Activated gamma-delta T cell (primary cell): ENCODE data around the gene EXOC1L.

Experiments
- DNase-seq: peaks from one replicate; lab custom pipeline; 2025; lab: John Stamatoyannopoulos, UW
- total RNA-seq, 2 donors: gene quantifications; one replicate each; lab custom pipeline; 2026; lab: John Stamatoyannopoulos, UW

Gene EXOC1L, protein sequence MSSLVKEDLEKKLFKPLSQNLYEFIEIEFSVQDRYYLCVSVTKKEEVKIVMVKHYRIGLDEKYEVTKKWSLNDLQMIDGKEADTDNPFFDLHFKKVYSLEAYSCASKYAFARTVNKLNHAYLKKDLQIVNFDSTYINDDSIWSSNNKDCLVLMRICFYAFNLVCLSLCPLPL
- total RNA-seq: 0 to 0.09 reads per million in 2 donors

DNA sequence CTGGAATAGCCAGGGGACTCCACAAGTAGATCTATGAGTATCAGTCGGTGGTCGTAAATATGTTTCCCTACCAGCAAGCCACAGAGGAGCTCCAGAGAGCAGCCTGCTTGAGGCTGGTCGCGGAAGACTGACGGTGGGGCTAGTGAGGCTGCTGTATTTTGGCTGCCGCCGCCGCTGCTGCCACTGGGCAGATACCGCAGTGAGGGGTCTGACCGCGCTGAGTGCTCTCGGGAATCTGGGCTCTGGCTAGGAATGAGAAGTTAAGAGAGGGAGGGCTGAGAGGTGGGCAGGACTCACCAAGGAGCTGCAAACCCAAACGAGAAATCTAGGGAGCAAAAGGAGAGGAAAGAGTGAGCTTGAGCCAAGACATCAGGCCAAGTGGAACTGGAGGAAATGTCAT, at the start of gene EXOC1L:
Gene EXOC1L (plus strand): TSS at position 157 of the 400 bp plus-strand sequence. CDS start 237 bp downstream, at position 394.
- DNase-seq: no peak

DNA sequence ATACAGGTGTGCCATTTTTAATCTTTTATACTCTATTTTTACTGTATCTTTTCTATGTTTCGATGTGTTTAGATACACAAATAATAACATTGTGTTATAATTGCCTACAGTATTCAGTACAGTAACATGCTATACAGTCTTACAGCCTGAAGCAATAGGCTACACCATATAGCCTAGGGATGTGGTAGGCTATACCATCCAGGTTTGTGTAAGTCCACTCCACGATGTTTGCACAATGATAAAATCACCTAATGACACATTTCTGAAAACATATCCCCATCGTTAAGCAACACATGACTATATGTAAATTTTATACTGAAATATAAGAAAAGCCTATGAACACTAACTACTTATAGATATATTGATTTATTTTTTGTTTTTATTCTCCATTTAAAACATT, 48.9 kb upstream of the EXOC1L start:
- DNase-seq: no peak

DNA sequence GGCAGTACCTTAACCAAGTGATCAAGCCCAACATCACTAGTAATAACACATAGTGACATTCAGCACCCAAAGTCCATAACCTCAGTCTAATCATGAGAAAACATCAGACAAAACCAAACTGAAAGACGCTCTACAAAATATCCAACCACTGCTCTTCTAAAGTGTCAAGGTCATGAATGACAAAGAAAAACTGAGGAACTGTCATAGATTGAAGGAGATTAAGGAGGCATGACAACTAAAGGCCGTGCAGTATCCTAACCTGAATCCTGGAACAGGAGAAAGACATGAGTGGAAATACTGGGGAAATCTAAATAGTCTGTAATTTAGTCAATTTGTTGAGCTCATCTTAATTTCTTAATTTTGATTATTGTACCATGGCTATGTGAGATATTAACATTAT, 38.2 kb upstream of the EXOC1L start:
- DNase-seq: no peak

DNA sequence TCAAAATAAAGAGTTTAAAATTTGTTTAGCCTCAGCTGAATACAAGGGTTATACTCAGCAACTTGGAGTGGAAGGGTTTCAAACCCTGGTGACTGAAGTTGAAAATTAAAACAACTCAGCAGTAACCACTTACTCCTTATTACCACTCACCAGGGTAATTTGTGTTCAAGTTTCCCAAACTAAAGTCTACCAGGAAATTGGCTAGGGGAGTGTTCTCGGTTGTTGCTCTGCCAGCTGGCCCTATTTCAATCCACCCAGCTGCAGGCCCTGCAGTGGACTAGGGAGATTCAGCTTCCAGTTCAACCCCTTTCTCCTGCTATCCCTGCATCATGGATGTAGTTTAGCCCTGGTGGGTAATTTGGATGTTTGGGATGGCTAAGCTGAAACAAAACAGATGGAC, 37.8 kb upstream of the EXOC1L start:
- no peak for DNase-seq

DNA sequence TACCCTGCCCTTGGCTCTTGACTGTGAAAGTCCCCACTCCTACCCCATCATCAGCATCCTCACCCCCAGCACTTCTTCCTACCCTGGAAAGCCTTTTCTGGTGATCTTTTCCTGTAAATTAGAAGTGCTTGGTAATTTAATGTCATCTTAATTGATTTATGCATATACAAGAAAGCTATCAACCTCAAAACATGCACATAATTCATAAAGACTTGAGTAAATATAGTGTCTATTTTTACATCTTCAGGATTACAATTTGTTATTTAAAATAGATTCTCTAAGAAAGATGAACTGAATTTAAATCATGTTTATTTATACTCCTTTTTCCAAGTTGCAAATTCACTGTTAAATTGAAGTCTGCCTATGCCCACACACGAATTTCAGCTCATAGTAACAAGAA, 36.0 kb upstream of the EXOC1L start:
- no peak for DNase-seq

DNA sequence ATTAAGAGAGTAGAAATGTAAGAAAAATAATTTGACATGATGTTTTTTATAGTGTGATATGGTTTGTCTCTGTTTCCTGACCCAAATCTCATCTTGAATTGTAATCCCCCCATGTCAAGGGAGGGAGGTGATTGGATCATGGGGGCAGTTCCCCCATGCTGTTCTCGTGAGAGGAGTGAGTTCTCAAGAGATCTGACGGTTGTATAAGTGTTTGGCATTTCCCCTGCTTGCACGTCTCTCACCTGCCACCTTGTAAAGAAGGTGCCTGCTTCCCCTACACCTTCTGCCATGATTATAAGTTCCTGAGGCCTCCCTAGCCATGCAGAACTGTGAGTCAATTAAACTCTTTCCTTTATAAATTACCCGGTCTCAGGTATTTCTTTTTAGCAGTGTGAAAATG, 34.8 kb upstream of the EXOC1L start:
- no peak for DNase-seq

DNA sequence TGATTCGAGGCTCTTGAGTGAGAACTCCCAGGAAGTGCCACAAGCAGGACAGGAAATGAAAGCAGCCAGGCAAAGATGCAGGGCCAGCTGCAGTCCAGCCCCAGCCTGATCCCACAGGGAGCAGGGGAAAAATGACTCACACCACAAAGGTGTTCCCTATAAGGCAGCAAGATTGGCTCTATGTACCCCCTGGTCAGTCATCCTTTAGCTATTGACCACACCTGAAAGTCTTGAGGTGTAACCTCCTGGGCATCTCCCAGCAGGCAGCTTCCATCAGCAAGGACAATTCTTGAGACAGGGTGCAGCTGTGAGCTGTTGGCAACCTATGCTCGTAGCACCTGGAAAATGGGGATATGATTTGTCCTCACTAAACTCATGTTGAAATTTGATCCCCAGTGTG, 27.9 kb upstream of the EXOC1L start:
- DNase-seq: no peak

DNA sequence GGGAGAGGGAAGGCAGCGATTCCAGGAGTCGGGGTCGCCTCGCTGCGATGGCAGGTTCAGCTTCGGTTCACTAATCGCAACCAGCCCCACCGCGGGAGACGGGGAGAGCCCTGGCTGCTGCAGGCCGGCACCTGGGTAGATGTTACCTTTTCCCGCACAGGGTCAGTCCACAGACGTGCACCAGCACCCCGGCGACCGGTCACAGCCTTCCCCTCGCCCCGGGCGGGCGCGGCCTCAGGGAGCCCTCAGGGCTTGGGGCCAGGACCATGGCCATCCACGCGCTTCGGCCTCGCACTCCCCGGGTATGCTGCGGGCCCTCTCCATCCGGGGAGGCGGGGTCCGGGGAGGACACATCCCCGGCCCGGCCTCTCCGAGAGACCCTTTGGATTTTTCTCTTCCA, 26.1 kb upstream of the EXOC1L start:
- peak; percentile 9 for DNase-seq

DNA sequence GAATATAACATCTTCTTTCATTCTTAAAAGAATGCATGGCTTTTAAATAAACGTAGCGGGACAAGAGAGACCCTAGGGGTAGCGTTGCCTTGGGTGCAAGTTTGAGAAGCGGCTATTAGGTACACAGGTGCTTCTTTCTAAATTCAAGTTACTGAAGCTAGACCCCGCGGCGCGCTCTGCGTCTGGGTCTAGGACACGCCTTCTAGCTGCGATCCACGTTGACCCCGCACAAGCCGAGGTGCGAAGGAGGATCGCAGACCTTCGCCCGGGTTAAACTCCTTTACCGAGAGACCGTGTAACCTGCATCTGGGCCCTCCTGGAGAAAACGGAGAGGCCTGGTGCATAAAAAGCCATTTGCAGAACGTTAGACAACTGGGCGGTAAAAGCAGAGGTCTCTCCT, 25.5 kb upstream of the EXOC1L start:
- DNase-seq: no peak

DNA sequence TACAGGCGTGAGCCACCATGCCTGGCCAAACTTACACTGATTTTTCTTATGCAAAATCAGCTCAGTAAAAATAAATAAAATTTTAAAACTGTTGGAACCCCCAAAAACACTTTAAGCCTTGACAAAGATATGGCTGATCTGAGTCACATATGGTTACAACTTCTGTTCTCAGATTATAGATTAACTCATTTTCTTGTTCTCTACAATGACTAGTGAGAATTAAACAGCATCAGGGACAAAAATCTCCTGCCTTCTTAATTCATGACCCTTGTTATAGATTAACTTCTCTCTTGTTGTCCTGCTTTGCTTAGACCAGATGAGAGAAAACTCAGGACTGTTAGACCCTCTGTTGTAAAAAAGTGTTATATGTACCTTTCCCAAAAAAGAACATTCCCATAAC, 24.2 kb upstream of the EXOC1L start:
- DNase-seq: no peak

DNA sequence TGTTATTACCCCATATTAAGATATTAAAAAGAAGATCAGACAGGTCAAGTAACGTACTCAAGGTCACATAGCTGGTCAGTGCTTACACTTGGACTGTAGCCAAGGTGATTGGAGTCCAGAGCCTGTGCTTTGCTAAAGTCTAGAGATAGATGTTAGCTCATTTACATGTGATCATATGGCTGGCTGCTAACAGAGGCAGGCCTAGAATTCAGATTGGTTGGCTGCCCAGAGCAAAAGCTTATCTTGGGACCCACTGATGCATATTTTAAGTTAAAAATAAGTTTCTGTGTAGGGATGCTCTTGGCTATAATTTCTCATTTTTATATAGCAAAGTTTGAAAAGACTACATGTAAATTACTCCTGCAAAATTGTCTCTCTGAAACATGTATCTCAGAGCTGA, 18.1 kb upstream of the EXOC1L start:
- no peak for DNase-seq

DNA sequence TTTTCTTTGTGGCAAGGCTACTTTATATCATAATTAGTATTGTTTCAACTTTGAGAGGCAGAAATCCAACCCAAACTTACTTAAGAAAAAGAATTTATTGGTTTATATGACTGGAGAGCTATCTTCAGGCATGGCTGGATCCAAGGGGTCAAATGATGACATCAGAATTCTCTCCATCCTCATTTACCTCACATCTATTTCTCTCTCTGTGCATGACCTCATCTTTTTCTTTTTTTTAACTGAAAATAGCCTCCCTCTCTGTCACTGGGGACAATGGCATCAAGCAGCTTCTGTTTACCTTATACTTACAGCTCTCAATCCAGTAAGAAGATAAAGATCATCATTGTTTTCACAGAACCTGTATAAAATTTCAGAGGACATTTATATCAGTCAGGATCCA, 12.0 kb upstream of the EXOC1L start:
- DNase-seq: no peak

DNA sequence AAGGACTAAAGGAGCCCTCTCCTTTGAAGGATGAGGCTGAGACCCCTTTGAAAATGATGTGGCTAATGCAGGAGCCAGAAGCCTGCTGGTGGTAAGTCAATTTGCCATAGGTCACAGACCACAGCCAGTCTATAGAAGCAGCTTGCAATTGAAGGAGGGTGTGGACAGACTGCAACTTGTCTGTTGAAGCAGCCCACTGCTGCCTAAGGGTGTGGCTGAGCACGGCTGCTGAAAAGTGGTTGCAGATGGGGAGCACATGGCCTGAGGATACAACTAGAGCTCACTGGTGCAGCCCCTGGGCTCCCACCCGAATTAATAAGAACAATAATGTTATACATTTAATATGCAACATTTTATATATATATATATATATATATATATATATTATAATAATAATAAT, 11.4 kb upstream of the EXOC1L start:
- no peak for DNase-seq

DNA sequence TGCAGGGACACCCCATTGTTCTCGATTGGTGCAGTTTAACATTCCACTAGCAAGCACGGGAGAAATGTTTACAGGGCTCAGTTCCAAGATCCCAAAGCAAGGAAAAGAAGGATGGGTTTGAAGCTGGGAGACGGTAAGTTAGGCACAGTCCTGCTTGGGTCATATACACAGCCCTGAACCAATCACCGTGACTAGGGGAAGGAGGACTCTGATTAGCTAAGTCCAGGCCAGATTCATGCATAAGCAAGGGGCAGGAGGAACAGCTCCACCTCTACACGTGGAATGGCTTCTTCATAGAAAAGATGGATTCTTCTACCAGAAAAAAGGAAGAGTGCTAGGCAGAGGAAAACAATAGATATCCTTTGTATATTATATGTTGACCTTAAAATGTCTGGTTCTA, 11.0 kb upstream of the EXOC1L start:
- DNase-seq: no peak

DNA sequence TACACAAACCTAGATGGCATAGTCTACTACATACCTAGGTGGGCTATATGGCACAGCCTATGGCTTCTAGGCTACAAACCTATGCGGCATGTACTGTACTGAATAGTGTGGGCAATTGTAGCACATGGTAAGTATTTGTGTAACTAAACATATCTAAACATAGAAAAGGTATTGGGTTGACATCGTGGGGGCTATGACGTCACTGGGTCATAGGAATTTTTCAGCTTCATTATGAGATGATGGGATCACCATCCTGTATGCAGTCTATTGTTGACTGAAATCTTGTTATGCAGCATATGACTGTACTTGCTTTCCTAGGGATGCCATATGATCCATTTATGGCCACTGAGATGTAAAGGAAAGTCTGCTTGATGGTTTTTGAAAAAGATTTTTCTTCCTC, 1.9 kb upstream of the EXOC1L start:
- no peak for DNase-seq

DNA sequence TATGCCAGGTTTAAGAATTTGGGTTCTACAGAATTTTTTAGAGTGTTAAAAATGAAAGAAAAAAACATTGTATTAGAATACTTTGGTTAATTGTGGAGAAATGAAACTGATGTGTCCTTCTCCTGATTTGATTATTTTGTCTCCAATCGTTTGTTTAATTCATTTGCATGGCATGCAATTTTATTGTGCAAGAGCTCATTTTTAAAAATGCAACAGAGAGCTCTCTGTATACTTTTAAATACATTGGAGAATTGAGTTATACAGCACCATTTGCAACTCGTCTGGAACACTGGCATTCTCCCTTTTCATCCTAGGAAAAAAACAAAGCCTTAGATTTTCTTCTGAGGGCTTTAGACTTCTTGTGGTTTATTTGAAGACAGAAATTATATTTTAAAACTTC, 689 bp downstream of the EXOC1L start:
- DNase-seq: no peak

DNA sequence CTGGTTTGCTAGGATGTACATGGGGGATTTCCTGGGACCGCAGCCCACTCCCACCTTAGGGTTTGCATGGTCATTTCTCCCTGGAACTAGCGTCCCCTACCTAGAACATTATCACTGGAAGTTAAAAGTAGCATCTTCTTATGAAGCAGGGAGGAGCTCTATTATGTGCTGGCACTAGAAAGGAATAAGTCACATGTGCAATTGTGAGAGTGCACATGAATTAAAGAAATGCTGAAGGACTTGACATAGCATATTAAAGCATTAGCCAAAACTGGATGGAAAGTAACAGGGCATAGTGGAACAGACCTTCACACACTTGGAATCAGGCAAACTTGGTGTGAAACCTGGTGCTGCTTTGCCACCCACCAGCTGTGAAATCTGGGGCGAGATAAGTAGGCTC, 2.7 kb downstream of the EXOC1L start:
- no peak for DNase-seq

DNA sequence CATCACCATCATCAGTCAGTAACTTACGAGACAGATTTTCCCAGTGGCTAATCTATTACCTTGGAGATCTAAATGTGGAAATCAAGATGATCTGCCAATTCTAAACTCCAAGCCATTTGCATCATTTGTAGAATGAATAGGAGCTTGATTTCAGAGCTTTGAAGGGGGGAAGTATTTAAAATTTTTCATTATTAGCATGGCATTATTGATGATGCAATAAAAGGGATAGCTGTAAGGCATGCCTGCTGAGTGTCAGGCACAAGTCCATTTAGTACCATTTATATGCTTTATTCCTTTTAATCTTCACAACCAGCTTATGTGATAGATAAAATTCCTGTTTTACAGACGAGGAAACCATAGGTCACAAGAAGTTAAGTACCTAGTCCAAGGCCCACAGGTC, 5.3 kb downstream of the EXOC1L start:
- no peak for DNase-seq

DNA sequence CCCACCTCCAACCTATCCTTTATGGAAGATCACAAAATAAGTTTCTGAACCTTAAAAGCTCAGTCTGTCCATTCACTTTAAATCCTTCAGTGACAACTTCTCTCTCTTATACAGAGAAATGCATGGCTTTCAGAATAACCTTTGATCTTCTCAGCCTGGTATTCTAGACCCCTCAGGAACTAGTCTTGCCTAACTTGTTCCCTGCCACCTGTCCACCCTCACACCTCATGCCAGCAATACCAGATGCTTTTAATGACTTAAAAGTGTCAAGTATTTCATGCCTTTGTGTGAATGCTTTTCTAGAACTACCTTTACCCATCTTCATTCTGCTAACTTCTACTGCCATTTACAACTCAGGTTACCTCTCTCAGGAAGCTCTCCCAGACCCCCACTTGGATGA, 7.4 kb downstream of the EXOC1L start:
- no peak for DNase-seq

DNA sequence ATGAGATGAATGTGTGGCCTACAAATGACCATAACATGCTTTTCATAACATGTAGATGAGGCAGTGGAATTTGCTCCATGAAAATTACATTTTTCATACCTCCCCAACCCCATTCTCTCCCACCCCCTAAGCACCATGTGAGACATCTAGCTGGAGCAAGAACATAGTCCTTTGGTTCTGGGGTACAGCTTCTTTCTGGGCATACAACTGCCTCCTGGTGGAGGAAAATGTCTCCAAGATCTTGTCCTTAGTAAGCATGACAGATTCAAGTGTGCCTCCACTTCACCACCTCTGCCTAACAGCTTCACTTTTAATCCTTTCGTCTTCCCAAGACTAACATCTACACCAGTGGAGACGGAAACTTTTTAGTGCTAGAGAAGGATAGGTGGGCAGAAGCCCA, 8.0 kb downstream of the EXOC1L start:
- DNase-seq: no peak

DNA sequence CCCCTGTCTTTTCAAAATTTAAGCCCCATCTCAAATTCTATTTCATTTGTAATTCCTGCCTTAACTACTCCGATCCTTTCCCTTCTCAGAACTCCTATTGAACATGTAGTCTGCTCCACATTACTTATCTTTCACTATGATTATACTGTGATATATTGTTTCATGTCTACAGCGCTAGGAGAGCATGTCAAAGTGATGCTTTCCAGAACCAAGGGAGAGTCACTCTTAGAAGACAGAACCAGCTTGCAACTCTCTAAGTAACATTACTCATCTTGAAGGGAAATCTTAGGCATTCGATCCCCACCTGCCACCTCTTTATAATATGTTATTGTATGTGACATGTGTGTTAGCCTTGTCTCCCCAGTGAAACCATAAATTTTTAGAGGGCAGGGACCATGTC, 10.5 kb downstream of the EXOC1L start:
- DNase-seq: no peak

DNA sequence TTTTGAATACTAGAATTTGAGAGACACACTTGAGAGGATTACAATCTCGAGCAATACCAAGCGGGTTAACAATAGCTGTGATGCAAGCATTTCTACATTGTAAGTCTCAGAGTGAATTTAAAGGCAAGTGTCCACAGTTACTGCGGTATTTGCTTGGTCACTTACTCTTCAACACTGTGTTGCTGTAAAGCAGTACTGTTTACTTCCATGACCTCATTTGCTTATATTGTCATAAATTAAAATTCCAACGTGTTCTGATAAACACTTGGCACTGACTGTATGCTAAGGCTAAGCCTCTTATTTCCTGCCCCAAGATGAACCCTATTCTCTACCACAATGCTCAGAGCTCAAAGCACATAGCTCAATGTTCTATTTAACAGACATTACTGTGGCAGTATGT, 11.1 kb downstream of the EXOC1L start:
- no peak for DNase-seq

DNA sequence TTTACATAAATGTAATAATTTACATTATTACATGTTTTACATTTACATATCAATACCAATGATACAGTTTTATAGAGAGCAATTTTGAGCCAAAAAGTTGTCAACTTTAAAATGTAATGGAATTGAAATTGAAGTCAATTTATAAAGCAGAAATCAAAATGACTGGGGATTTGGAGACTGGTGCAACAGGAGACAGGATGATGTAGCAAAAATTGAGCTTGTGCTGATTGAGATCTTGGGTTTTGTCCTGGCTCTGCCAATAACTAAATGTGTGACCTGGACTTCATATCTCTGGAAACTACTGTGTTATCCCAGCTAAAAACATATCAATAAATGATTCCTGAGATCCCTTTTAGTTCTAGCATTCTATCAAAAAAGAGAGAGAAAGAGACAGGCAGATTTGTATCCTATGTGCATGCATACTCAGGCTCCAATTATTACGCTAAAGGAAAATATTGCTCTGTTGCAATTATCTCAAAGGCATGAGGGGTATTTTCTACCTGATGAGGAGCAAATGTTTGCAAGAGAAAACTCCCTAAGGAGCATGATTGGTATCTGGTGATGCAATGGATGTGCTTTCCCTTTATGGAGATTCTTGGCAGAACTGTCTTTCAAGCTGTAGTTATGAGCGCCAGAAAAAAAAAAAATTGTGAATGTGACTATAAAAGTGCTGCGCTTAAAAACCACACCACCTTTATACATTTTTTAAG, 14.7 kb downstream of the EXOC1L start:
- DNase-seq: no peak

DNA sequence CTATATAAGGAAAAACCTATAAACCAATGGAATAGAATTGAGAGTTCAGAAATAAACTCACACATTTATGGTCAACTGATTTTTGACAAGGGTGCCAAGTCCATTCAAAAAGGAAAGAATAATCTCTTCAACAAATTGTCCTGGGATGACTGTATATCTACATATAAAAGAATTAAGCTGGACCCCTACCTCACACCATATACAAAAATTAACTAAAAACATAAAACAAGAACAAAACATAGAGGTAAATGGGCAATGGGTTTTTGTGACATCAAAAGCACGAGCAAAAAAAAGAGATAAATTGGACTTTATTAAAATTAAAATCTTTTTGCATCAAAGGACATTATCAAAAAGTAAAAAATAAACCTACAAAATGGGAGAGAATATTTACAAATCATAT, 18.3 kb downstream of the EXOC1L start:
- no peak for DNase-seq
